ENCODE data around the gene PCDHB3.
"Not testable (repeated sequence)": the region's sequence is repeated elsewhere in the genome, so short reads cannot be mapped to it uniquely, and the experiment has no call there.

Gene PCDHB3

DNA sequence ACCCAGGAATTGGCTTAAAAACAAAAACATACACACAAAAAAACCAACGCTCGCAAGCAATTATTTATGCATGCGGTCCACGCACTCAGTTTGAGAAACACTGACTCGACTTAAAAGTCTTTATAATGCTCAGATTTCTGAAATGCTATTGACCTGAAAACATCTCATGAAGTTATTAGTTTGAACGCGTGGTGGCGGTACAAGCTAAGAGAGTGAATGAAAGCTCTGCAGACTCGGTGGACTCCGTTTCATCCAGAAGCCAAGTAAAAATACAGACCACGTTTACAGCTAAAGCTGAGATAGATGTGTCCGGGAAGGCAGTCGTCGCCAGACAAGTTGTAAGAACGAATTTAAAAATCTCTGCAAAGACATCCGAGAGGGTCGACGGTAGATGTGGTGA lies 49.5 kb downstream of the PCDHB3 start, which contains the start of gene PCDHB6:
PCDHB6 (plus strand) TSS at position 246 of the 400 bp plus-strand sequence. CDS start 201 bp downstream, outside the sequence.
- H3K79me2 ChIP-seq (ENCODE audit: insufficient read depth, low read length): no peaks in the 10 kb centered on the region
- no peak within 1 kb of the TSS for H3K4me2 ChIP-seq (ENCODE audit: low read depth, low read length, poor library complexity, severe bottlenecking)
- no peaks in the 10 kb centered on the region for H3K9me2 ChIP-seq (replicated peaks; ENCODE audit: insufficient read depth, low read length)
- no peak within 1 kb of the TSS for H2AFZ ChIP-seq (ENCODE audit: low read depth, low read length, severe bottlenecking)
- no peaks in the 10 kb centered on the region for H4K20me1 ChIP-seq (ENCODE audit: low read depth, low read length)
- no peak within 1 kb of the TSS for H3K27ac ChIP-seq (ENCODE audit: low read depth, low read length)
- no peaks in the 10 kb centered on the region for H3K27me3 ChIP-seq (ENCODE audit: low read length)
- H3K9me3 ChIP-seq (ENCODE audit: insufficient read depth, low read length): no peaks in the 10 kb centered on the region
- H3K9ac ChIP-seq (ENCODE audit: low read length): no peak within 1 kb of the TSS
- TF ChIP-seq, protein P1, sequence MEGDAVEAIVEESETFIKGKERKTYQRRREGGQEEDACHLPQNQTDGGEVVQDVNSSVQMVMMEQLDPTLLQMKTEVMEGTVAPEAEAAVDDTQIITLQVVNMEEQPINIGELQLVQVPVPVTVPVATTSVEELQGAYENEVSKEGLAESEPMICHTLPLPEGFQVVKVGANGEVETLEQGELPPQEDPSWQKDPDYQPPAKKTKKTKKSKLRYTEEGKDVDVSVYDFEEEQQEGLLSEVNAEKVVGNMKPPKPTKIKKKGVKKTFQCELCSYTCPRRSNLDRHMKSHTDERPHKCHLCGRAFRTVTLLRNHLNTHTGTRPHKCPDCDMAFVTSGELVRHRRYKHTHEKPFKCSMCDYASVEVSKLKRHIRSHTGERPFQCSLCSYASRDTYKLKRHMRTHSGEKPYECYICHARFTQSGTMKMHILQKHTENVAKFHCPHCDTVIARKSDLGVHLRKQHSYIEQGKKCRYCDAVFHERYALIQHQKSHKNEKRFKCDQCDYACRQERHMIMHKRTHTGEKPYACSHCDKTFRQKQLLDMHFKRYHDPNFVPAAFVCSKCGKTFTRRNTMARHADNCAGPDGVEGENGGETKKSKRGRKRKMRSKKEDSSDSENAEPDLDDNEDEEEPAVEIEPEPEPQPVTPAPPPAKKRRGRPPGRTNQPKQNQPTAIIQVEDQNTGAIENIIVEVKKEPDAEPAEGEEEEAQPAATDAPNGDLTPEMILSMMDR (IDR thresholded peaks at IDR 0.05; ENCODE audit: insufficient read depth, low read length, poor library complexity, severe bottlenecking): peak; percentile 32
- no peak for TF ChIP-seq EZH2phosphoT487 (conservative IDR thresholded peaks at IDR 0.05; ENCODE audit: low read length)
- no peaks in the 10 kb centered on the region for H3F3A ChIP-seq (ENCODE audit: insufficient read depth)
- no peak within 1 kb of the TSS for H3K4me3 ChIP-seq (ENCODE audit: insufficient read depth, low read length, poor library complexity, severe bottlenecking)
- no peaks in the 10 kb centered on the region for H3K36me3 ChIP-seq (ENCODE audit: low read length)

DNA sequence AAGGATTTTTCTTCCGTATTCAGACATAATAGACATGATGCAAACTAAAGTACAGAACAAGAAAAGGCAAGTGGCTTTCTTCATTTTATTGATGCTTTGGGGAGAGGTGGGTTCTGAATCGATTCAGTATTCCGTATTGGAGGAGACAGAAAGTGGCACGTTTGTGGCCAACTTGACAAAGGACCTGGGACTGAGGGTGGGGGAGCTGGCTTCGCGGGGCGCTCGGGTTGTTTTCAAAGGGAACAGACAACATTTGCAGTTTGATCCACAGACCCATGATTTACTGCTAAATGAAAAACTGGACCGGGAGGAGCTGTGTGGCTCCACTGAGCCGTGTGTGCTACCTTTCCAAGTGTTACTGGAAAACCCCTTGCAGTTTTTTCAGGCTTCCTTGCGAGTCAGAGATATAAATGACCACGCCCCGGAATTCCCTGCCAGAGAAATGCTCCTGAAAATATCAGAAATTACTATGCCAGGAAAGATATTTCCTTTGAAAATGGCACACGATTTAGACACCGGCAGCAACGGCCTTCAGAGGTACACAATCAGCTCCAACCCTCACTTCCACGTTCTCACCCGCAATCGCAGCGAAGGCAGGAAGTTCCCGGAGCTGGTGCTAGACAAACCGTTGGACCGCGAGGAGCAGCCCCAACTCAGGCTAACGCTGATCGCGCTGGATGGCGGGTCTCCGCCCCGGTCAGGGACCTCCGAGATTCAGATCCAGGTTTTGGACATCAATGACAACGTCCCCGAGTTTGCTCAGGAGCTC lies 50.1 kb downstream of the PCDHB3 start:
- H3K36me3 ChIP-seq (ENCODE audit: low read length): no peaks in the 10 kb centered on the region
- TF ChIP-seq, protein P1 (IDR thresholded peaks at IDR 0.05; ENCODE audit: insufficient read depth, low read length, poor library complexity, severe bottlenecking): no peak
- TF ChIP-seq EZH2phosphoT487 (conservative IDR thresholded peaks at IDR 0.05; ENCODE audit: low read length): no peak
- no peaks in the 10 kb centered on the region for H3K9me3 ChIP-seq (ENCODE audit: insufficient read depth, low read length)
- no peak overlapping the region for H3K27ac ChIP-seq (ENCODE audit: low read depth, low read length)
- H3K9ac ChIP-seq (ENCODE audit: low read length): no peak overlapping the region
- no peaks in the 10 kb centered on the region for H4K20me1 ChIP-seq (ENCODE audit: low read depth, low read length)
- no peak overlapping the region for H2AFZ ChIP-seq (ENCODE audit: low read depth, low read length, severe bottlenecking)
- no peaks in the 10 kb centered on the region for H3K9me2 ChIP-seq (replicated peaks; ENCODE audit: insufficient read depth, low read length)
- no peak overlapping the region for H3K4me2 ChIP-seq (ENCODE audit: low read depth, low read length, poor library complexity, severe bottlenecking)
- H3K79me2 ChIP-seq (ENCODE audit: insufficient read depth, low read length): no peaks in the 10 kb centered on the region
- no peak overlapping the region for H3K4me3 ChIP-seq (ENCODE audit: insufficient read depth, low read length, poor library complexity, severe bottlenecking)
- no peaks in the 10 kb centered on the region for H3F3A ChIP-seq (ENCODE audit: insufficient read depth)
- no peaks in the 10 kb centered on the region for H3K27me3 ChIP-seq (ENCODE audit: low read length)

DNA sequence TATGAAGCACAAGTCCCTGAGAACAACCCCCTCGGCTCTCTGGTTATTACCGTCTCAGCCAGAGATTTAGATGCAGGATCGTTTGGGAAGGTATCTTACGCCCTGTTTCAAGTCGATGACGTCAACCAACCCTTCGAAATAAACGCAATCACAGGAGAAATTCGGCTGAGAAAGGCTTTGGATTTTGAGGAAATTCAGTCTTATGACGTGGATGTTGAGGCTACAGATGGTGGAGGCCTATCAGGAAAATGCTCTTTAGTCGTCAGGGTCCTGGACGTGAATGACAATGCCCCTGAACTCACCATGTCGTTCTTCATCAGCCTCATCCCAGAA lies 50.7 kb downstream of the PCDHB3 start:
- Histone ChIP-seq H2AFZ (ENCODE audit: low read depth, low read length, severe bottlenecking) (no peak overlapping the region), H3K9me2 (replicated peaks; ENCODE audit: insufficient read depth, low read length) (no peaks in the 10 kb centered on the region), H3K27ac (ENCODE audit: low read depth, low read length) (no peak overlapping the region), H3K36me3 (ENCODE audit: low read length) (no peaks in the 10 kb centered on the region), H3K79me2 (ENCODE audit: insufficient read depth, low read length) (no peaks in the 10 kb centered on the region), H3K4me2 (ENCODE audit: low read depth, low read length, poor library complexity, severe bottlenecking) (no peak overlapping the region), H3F3A (ENCODE audit: insufficient read depth) (no peaks in the 10 kb centered on the region), H4K20me1 (ENCODE audit: low read depth, low read length) (no peaks in the 10 kb centered on the region), H3K9ac (ENCODE audit: low read length) (no peak overlapping the region), H3K4me3 (ENCODE audit: insufficient read depth, low read length, poor library complexity, severe bottlenecking) (no peak overlapping the region), H3K27me3 (ENCODE audit: low read length) (no peaks in the 10 kb centered on the region), H3K9me3 (ENCODE audit: insufficient read depth, low read length) (no peaks in the 10 kb centered on the region)
- TF ChIP-seq EZH2phosphoT487 (conservative IDR thresholded peaks at IDR 0.05; ENCODE audit: low read length): no peak
- TF ChIP-seq, protein P1 (IDR thresholded peaks at IDR 0.05; ENCODE audit: insufficient read depth, low read length, poor library complexity, severe bottlenecking): no peak

DNA sequence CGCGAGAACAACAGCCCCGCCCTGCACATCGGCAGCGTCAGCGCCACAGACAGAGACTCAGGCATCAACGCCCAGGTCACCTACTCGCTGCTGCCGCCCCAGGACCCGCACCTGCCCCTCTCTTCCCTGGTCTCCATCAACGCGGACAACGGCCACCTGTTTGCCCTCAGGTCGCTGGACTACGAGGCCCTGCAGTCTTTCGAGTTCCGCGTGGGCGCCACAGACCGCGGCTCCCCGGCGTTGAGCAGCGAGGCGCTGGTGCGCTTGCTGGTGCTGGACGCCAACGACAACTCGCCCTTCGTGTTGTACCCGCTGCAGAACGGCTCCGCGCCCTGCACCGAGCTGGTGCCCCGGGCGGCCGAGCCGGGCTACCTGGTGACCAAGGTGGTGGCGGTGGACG lies 51.4 kb downstream of the PCDHB3 start:
- not testable (repeated sequence) for H3K27me3 ChIP-seq (ENCODE audit: low read length); H3K9me2 ChIP-seq (replicated peaks; ENCODE audit: insufficient read depth, low read length); H3K36me3 ChIP-seq (ENCODE audit: low read length); H2AFZ ChIP-seq (ENCODE audit: low read depth, low read length, severe bottlenecking); H3K4me2 ChIP-seq (ENCODE audit: low read depth, low read length, poor library complexity, severe bottlenecking); H4K20me1 ChIP-seq (ENCODE audit: low read depth, low read length); H3K27ac ChIP-seq (ENCODE audit: low read depth, low read length); H3K79me2 ChIP-seq (ENCODE audit: insufficient read depth, low read length); H3K9ac ChIP-seq (ENCODE audit: low read length); H3F3A ChIP-seq (ENCODE audit: insufficient read depth); H3K4me3 ChIP-seq (ENCODE audit: insufficient read depth, low read length, poor library complexity, severe bottlenecking); H3K9me3 ChIP-seq (ENCODE audit: insufficient read depth, low read length)

DNA sequence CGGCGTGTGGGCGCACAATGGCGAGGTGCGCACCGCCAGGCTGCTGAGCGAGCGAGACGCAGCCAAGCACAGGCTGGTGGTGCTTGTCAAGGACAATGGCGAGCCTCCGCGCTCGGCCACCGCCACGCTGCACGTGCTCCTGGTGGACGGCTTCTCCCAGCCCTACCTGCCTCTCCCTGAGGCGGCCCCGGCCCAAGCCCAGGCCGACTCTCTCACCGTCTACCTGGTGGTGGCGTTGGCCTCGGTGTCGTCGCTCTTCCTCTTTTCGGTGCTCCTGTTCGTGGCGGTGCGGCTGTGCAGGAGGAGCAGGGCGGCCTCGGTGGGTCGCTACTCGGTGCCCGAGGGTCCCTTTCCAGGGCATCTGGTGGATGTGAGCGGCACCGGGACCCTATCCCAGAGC lies 51.8 kb downstream of the PCDHB3 start:
- not testable (repeated sequence) for H3K27ac ChIP-seq (ENCODE audit: low read depth, low read length); H3K79me2 ChIP-seq (ENCODE audit: insufficient read depth, low read length); H4K20me1 ChIP-seq (ENCODE audit: low read depth, low read length); H3K9ac ChIP-seq (ENCODE audit: low read length); H3K9me2 ChIP-seq (replicated peaks; ENCODE audit: insufficient read depth, low read length); H3K4me2 ChIP-seq (ENCODE audit: low read depth, low read length, poor library complexity, severe bottlenecking); H3K27me3 ChIP-seq (ENCODE audit: low read length); H3F3A ChIP-seq (ENCODE audit: insufficient read depth); H3K36me3 ChIP-seq (ENCODE audit: low read length); H3K4me3 ChIP-seq (ENCODE audit: insufficient read depth, low read length, poor library complexity, severe bottlenecking); H2AFZ ChIP-seq (ENCODE audit: low read depth, low read length, severe bottlenecking); H3K9me3 ChIP-seq (ENCODE audit: insufficient read depth, low read length)

Measured in SU-DHL-6 (cell line).